Activated T-cell treated with anti-CD3 and anti-CD28 coated beads, Interleukin-2, amount 50 U/mL, for 4 hours (primary cell): ENCODE results near the gene MASP2. TPM values are rescaled to one million over a fixed set of nuclear protein-coding genes. Genes with fewer than 3 reads are reported as not detected.
"Not testable (repeated sequence)": the region's sequence is repeated elsewhere in the genome, so short reads cannot be mapped to it uniquely, and the experiment has no call there.

Source experiments
- ATAC-seq, 2 donors: fragments of 200-7000 bp; cut with Tn5 transposase; one replicate each; pipeline ENCODE4 v1.10.0; 2021
- DNase-seq: peaks from one replicate; pipeline ENCODE4 v3.0.0-alpha.2; 2020
- H3K27me3 Mint-ChIP-seq: one replicate; pipeline ENCODE4 v1.8.0; 2021; ENCODE audit warnings: low read depth, mixed read lengths
- H3K36me3 Mint-ChIP-seq: one replicate; pipeline ENCODE4 v1.8.0; 2022; ENCODE audit warnings: mixed read lengths; ENCODE audit not compliant: insufficient read depth
- H3K4me1 Mint-ChIP-seq: one replicate; pipeline ENCODE4 v1.8.0; 2021; ENCODE audit warnings: low read depth, mixed read lengths
- H3K4me3 Mint-ChIP-seq: one replicate; pipeline ENCODE4 v1.8.0; 2021; ENCODE audit warnings: mild to moderate bottlenecking, moderate library complexity, mixed read lengths
- H3K9me3 Mint-ChIP-seq: one replicate; pipeline ENCODE4 v1.8.0; 2021; ENCODE audit warnings: mixed read lengths
- total RNA-seq, 3 donors: library from RNA; stranded (reverse); gene quantifications; one replicate each; pipeline ENCODE4 v1.2.1, GENCODE V29; 2021

The MASP2 gene
- total RNA-seq, 3 donors from 2014 or later, result 0.48 to 1.0 (median 0.50) TPM

DNA sequence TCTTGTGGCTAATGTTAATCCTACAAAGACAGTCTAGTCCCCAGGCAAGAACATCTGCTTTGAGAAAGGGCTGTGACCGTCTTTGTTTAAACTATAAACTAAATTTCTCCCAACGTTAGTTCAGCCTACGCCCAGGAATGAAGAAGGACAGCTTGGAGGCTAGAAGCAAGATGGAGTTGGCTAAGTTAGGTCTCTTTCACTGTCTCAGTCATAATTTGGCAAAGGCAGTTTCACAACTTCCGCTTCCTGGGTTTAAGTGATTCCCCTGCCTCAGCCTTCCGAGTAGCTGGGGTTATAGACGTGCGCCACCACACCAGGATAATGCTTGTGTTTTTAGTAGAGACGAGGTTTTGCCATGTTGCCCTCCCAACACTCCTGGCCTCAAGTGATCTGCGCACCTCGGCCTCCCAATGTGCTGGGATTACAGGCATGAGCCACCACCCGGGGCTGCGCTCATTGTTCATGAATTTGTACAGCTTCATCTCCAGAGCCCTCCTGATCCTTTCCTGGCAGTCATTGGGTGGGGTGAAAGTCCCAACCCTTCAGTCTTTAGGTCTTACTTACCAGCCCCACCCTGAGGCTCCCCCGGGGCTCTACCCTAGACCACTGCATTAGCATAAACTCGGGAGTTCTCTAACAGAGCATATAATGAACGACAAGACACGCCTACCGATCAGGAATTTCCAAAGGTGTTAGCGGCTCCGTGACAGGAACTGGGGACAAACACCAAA, 4.9 kb upstream of the MASP2 start:
- no peaks in the 10 kb centered on the region for H3K9me3 Mint-ChIP-seq
- peaks cover 2% of the 10 kb centered on the region for H3K4me1 Mint-ChIP-seq

DNA sequence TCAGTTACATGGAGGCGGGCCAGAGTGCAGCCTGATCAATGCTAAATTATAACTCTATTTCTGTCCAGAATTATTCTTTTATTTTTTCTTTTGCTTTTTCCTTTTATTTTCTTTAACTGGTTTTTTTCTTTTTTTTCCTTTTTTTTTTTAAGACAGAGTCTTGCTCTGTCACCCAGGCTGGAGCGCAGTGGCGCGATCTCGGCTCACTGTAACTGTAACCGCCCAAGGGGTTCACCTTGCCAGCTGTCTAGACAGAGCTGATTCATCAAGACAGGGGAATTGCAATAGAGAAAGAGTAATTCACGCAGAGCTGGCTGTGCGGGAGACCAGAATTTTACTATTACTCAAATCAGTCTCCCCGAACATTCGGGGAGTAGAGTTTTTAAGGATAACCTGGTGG, 4.1 kb upstream of the MASP2 start:
- H3K4me3 Mint-ChIP-seq, ATAC-seq, DNase-seq, H3K36me3 Mint-ChIP-seq, H3K9me3 Mint-ChIP-seq, H3K27me3 Mint-ChIP-seq, H3K4me1 Mint-ChIP-seq: not testable (repeated sequence)

More for the DNA sequence above, 4.9 kb upstream of the MASP2 start:
- no peak overlapping the region for H3K4me3 Mint-ChIP-seq
- ATAC-seq, result no peak
- H3K27me3 Mint-ChIP-seq, result no peaks in the 10 kb centered on the region
- DNase-seq, result no peak
- peaks cover 4% of the 10 kb centered on the region for H3K36me3 Mint-ChIP-seq

DNA sequence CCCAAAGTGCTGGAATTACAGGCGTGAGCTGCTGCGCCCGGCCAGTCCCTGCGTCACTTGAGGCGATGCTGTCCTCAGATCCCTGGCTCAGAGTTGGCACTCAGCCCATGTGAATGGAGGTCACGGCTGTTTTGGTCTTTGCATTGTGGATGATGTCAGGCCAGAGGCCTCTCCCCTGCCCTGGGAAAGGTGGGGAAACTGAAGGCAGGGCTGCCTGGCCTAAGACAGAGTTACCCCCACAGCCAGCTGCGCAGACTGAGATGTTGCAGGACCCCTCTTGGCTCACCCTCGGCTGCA, 821 bp downstream of the MASP2 start:
- Mint-ChIP-seq H3K4me3 (no peak overlapping the region), H3K9me3 (no peaks in the 10 kb centered on the region), H3K4me1 (no peaks in the 10 kb centered on the region), H3K36me3 (no peaks in the 10 kb centered on the region), H3K27me3 (no peaks in the 10 kb centered on the region)
- DNase-seq, result no peak
- no peak for ATAC-seq

DNA sequence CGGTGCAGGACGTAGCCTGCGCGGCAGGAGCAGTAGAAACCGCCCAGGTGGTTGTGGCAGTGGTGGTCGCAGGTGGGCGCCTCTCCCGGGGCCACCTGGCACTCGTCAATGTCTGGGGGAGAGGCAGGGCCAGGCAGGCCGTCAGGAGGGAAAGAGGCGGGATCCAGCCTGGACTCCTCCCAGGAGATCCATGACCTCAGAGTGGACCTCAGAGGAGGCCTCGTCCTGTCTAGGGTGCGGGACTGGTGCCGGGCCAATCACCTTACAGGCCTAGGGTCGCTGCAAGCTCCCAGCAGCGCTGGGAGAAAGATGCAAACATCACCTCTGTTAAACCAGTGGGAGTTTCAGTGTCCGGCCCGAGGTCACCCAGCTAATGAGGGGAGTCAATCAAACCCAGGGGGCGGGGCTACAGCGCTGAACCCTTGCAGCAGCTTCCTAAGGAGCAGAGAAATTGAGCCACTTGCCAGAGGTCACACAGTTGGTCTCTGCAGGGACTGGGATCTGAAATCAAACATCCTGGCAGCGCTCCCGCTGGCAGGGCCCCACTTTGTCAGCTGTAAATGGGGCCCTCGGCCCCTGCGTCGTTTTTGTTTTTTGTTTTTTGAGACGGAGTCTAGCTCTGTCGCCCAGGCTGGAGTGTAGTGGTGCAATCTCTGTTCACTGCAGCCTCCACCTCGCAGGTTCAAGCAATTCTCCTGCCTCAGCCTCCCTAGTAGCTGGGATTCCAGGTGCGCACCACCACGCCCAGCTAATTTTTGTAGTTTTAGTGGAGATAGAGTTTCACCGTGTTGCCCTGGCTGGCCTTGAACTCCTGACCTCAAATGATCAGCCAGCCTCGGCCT, 1.4 kb downstream of the MASP2 start:
- ATAC-seq, result no peak
- H3K27me3 Mint-ChIP-seq, result no peaks in the 10 kb centered on the region
- no peaks in the 10 kb centered on the region for H3K36me3 Mint-ChIP-seq
- no peaks in the 10 kb centered on the region for H3K9me3 Mint-ChIP-seq
- H3K4me1 Mint-ChIP-seq, result no peaks in the 10 kb centered on the region
- DNase-seq, result no peak
- H3K4me3 Mint-ChIP-seq, result no peak overlapping the region

DNA sequence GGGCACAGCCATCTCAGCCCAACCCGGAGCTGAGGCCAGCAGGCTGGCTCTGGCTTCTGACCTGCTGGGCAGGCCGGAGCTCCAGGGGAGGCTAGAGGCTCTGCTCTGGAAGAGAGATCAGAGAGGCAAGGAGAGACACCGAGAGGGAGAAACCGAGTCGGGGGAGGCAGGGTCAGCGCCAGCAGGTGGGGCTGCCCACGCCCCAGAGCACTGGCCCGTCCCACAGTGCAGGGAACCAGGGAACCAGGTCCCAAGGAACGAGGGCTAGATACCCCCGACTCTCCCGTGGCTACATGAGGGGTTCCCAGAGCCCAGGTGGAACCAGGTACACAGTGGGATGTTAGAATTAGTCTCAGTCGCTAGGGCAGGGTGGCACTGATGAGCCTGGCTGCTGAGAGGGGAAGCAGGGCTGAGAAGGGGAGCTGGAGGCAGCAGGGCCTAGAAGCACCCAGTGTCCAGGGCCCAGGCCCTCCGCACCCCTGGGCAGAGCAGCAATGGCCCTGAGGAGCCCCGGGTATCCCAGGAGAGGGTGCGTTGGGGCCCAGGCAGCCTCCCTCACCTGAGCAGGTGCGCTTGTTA, 2.1 kb downstream of the MASP2 start:
- H3K36me3 Mint-ChIP-seq, result no peaks in the 10 kb centered on the region
- no peaks in the 10 kb centered on the region for H3K4me1 Mint-ChIP-seq
- no peaks in the 10 kb centered on the region for H3K27me3 Mint-ChIP-seq
- ATAC-seq, result peak in 1 of 2 donors; percentile 23
- no peak overlapping the region for H3K4me3 Mint-ChIP-seq
- DNase-seq, result no peak
- no peaks in the 10 kb centered on the region for H3K9me3 Mint-ChIP-seq

DNA sequence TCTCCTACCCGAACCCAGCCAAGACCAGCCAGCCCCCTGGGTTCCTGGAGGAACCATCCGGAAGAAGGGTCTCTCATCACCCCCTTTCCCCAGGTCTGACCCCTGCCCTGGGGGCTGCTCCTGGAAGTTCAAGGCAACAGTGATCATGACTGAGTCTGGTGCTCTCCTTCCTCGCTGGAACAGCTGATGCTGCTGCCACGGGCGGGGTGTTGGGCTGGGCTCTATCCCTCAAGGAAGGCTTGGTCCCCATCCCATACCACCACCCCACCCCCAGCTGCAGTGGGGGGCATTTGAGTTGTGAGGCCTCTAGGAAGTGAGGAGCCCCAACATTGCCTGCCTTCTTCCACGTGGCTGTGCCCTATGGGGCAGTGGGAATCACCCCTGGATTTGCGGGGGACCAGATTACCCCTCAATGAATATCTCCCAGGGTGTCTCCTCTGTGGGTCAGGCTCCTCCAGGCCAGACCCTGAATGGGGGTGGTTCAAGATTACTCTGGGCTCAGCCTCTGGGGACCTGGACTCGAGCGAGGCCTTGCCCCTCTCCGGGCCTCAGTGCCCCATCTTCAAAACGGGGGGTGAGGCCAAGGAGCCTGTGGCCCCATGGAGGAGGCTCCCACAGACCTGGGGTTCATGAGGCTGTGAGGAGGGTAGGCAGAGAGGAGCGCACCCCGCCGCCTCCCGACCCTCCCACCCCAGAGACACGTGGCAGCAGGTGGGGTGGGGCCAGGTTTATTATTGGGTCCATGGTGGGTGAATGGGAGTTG, 2.8 kb downstream of the MASP2 start:
- Mint-ChIP-seq H3K4me3 (no peak overlapping the region), H3K36me3 (no peaks in the 10 kb centered on the region), H3K27me3 (no peaks in the 10 kb centered on the region), H3K9me3 (no peaks in the 10 kb centered on the region), H3K4me1 (no peaks in the 10 kb centered on the region)
- DNase-seq (no peak), ATAC-seq (no peak)

DNA sequence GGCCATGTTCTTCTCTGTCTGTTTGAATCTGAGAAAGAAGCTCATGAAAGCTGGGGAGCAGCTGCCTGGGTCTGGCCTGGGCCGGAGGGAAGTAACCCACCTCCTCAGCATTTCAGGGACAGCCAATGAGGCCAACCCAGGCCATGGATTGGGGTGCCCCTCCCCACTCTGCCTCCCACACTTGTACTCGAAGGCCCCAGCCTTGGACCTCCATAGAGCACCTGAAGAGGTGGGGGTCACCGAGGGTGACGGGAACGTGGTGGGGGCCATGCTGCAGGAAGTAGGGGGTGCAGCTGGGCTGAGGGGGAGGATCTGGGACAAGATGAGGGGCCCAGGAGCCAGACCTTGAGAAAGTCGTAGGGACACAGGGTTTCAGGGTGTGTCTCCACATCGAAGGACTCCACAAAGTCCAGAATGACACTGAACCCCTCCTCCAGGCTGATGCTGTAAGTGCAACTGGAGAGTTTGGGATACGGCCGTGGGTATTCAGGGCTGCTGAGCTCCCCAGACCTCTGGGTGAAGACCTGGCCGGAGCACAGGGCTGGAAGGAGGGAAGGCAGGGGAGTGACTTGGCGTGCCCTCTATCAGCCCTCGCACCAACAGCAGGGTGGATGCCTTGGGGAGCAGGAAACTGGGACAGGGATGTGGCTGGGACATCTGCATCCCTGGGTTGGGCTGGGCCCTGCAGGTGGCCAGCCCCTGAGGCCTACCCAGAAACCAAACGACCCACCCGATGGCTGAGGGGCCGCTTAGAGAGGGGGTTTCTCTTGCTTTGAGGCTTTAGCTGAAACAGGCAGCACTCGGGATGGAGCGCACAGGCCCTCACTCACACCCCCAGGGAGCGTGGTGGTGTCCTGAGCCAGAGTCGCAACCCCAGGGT, 3.8 kb downstream of the MASP2 start:
- ATAC-seq (no peak), DNase-seq (no peak)
- H3K27me3 Mint-ChIP-seq, result no peaks in the 10 kb centered on the region
- H3K36me3 Mint-ChIP-seq, result no peaks in the 10 kb centered on the region
- no peak overlapping the region for H3K4me3 Mint-ChIP-seq
- no peaks in the 10 kb centered on the region for H3K4me1 Mint-ChIP-seq
- no peaks in the 10 kb centered on the region for H3K9me3 Mint-ChIP-seq

DNA sequence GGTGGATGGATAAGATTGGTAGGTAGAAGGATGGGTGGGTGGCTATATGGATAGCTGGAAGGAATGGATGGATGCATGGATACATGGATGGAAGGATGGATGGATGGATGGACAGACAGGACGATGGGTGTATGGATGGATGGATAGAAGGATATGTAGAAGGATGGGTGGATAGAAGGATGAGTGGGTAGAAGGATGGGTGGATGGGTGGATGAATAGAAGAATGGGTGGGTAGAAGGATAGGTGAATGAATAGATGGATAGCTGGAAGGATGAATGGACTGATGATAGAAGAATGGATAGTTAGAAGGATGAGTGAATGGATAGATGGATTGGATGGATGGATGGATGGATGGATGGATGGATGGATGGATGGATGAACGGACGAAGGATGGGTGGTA, 5.0 kb downstream of the MASP2 start:
- Mint-ChIP-seq H3K36me3 (no peaks in the 10 kb centered on the region), H3K4me1 (peaks cover 4% of the 10 kb centered on the region), H3K9me3 (no peaks in the 10 kb centered on the region), H3K4me3 (no peak overlapping the region), H3K27me3 (no peaks in the 10 kb centered on the region)
- ATAC-seq, result no peak
- no peak for DNase-seq

DNA sequence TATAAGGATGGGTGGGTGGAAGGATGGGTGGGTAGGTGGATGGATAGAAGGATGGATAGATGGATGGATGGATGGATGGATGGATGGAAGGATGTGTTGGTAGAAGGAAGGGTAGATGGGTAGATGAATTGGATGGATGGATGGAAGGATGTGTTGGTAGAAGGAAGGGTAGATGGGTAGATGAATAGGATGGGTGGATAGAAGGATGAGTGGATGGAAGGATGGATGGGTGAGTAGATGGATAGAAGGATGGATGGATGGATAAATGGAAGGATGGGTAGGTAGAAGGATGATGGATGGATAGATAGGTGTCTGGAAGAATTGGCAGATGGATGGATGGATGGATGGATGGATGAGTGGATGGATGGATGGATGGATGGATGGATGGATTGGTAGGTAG, 6.0 kb downstream of the MASP2 start:
- H3K27me3 Mint-ChIP-seq, result no peaks in the 10 kb centered on the region
- H3K36me3 Mint-ChIP-seq, result no peaks in the 10 kb centered on the region
- H3K9me3 Mint-ChIP-seq, result no peaks in the 10 kb centered on the region
- peaks cover 4% of the 10 kb centered on the region for H3K4me1 Mint-ChIP-seq
- ATAC-seq (no peak), DNase-seq (no peak)
- H3K4me3 Mint-ChIP-seq, result no peak overlapping the region

DNA sequence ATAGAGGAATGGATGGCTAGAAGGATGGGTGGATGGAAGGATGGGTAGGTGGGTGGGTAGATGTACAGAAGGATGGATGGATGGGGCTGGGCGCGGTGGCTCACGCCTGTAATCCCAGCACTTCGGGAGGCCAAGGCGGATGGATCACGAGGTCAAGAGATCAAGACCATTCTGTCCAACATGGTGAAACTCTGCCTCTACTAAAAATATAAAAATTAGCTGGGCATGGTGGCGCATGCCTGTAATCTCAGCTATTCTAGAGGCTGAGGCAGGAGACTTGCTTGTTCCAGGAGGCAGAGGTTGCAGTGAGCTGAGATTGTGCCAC, 7.0 kb downstream of the MASP2 start:
- H3K9me3 Mint-ChIP-seq, DNase-seq, H3K36me3 Mint-ChIP-seq, H3K27me3 Mint-ChIP-seq, H3K4me1 Mint-ChIP-seq, ATAC-seq, H3K4me3 Mint-ChIP-seq: not testable (repeated sequence)

DNA sequence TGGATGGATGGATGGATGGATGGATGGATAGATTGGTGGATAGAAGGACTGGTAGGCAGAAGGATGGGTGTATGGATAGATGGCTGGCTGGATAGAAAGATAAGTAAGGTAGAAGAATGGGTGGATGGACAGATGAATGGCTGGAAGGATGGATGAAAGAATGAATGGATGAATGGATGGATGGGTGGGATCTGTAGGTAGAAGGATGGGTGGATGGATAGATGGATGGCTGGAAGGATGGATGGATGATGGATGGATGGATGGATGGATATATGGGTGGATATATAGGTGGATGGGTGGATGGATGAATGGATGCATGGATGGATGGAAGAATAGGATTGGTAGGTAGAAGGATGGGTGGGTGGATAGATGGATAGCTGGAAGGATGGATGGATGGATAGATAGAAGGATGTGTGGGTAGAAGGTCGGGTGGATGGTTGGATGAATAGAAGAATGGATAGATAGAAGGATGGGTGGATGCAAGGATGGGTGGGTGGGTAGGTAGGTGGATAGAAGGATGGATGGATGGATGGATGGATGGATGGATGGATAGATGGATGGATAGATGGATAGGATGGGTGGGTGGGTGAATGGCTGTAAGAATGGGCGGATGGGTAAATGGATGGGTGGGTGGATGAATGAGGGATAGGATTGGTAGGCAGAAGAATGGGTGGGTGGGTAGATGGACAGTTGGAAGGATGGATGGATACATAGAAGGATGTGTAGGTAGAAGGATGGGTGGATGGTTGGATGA, 7.5 kb downstream of the MASP2 start:
- DNase-seq (no peak), ATAC-seq (no peak)
- no peak overlapping the region for H3K4me3 Mint-ChIP-seq
- no peaks in the 10 kb centered on the region for H3K27me3 Mint-ChIP-seq
- no peaks in the 10 kb centered on the region for H3K36me3 Mint-ChIP-seq
- H3K9me3 Mint-ChIP-seq, result no peaks in the 10 kb centered on the region
- H3K4me1 Mint-ChIP-seq, result peaks cover 4% of the 10 kb centered on the region

DNA sequence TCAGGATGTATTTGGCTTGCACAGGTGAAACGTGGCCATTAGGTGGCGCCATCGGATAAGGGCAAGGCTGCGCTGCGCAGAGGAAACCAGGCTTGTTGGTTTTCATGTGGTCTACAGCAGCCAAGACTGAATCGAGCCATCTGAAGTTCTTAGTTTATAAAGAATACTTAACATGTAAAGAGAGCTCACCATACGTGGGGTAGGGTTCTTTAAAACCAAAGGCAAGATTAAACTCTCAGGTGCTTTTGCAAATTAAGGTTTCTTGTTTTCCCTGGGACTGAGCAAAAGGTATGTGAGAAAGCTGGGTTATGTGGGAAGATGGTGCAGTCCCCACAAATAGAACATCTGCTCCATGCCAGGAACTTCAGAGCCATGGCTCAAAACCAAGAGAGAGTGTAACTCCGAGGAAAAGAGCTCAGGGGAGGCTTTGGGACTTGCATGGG, 9.3 kb downstream of the MASP2 start:
- Mint-ChIP-seq H3K27me3 (no peaks in the 10 kb centered on the region), H3K4me1 (peaks cover 4% of the 10 kb centered on the region), H3K9me3 (no peaks in the 10 kb centered on the region), H3K4me3 (no peak overlapping the region), H3K36me3 (no peaks in the 10 kb centered on the region)
- peak; percentile 99 for ATAC-seq
- peak; percentile 90 for DNase-seq

DNA sequence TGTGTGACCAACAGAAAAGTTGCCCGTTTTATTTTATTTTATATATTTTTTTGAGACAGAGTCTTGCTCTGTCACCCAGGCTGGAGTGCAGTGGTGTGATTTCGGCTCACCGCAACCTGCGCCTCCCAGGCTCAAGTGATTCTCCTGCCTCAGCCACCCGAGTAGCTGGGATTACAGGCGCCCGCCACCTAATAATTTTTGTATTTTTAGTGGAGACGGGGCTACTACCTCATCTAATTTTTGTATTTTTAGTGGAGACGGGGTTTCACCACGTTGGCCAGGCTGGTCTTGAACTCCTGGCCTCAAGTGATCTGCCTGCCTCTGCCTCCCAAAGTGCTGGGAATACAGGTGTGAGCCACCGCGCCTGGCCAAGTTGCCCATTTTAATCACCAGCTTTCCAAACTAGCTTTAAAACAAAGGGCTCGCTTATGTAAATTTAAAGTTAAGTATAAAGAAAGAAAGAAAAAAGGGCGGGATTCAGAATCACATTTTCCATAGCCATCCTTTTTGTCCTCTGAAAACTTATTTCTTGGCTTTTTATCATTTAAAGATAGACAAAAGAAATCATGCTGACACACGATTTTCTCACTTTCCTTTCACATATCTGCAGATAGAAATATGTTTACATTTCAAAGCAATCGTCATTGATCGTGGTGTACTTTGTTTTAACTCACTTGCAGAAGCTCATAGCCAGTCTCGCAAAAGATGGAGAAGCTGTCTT, 9.9 kb downstream of the MASP2 start:
- not testable (repeated sequence) for ATAC-seq, H3K36me3 Mint-ChIP-seq, H3K4me3 Mint-ChIP-seq, H3K4me1 Mint-ChIP-seq, DNase-seq, H3K27me3 Mint-ChIP-seq, H3K9me3 Mint-ChIP-seq
